Esophagus squamous epithelium (tissue), 4 donors: ENCODE measurements around the gene MANSC1.

Source experiments
- POLR2A ChIP-seq, 4 donors: fragments of 450-650 bp; IDR thresholded peaks; one replicate each; pipeline ENCODE4 v1.6.1; 2017; ENCODE audit warnings: antibody characterized with exemption in 4 of 4, mild to moderate bottlenecking in 4 of 4, moderate library complexity in 3 of 4
- TF ChIP-seq, protein P1 (sequence below), 6 experiments: fragments of 450-650 bp in 4 of 6; fragments of 200-600 bp in 2 of 6; sonication (generic) in 2 of 6; IDR thresholded peaks; one replicate each; pipeline ENCODE4 v1.5.1; 2016 to 2019; ENCODE audit warnings: antibody characterized with exemption in 6 of 6, mild to moderate bottlenecking in 4 of 6, moderate library complexity in 4 of 6

DNA sequence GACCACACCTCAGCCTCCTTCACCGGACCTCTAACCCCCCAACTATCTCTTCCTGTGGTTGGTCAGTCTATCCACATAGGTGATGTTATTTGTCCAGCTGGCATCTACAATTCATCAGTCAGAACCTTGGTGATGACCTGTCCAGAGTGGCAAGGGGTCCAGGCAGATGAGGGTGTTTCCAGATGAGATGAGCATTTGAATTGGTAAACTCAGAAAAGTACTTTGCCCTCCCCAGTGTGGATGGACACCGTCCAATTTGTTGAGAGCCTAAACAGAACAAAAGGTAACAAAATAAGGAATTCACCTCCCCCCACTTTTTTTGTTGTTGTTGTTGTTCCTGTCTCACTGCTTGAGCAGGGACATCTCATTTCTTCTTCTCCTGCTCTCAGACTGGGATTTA, 48.9 kb downstream of the MANSC1 start:
- TF ChIP-seq, protein P1, sequence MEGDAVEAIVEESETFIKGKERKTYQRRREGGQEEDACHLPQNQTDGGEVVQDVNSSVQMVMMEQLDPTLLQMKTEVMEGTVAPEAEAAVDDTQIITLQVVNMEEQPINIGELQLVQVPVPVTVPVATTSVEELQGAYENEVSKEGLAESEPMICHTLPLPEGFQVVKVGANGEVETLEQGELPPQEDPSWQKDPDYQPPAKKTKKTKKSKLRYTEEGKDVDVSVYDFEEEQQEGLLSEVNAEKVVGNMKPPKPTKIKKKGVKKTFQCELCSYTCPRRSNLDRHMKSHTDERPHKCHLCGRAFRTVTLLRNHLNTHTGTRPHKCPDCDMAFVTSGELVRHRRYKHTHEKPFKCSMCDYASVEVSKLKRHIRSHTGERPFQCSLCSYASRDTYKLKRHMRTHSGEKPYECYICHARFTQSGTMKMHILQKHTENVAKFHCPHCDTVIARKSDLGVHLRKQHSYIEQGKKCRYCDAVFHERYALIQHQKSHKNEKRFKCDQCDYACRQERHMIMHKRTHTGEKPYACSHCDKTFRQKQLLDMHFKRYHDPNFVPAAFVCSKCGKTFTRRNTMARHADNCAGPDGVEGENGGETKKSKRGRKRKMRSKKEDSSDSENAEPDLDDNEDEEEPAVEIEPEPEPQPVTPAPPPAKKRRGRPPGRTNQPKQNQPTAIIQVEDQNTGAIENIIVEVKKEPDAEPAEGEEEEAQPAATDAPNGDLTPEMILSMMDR (IDR thresholded peaks at IDR 0.05): no peak
- TF ChIP-seq POLR2A (IDR thresholded peaks at IDR 0.05): no peak
